ENCODE measurements around the gene C1orf21.

Gene C1orf21

GRCh38 chr1:184627007-184627341 is 240.1 kb downstream of the C1orf21 start:
- no peak for DNase-seq (ENCODE audit: low read depth)
- no peak for TF ChIP-seq CTCF (IDR thresholded peaks at IDR 0.05; ENCODE audit: low read length, missing control alignments)
- no peak overlapping the region for H3K4me3 ChIP-seq (replicated peaks; ENCODE audit: low read depth, low read length)

GRCh38 chr1:184629266-184629665 is 242.4 kb downstream of the C1orf21 start:
- no peak for DNase-seq (ENCODE audit: low read depth)
- H3K4me3 ChIP-seq (replicated peaks; ENCODE audit: low read depth, low read length) = no peak overlapping the region
- TF ChIP-seq CTCF (IDR thresholded peaks at IDR 0.05; ENCODE audit: low read length, missing control alignments) = no peak

GRCh38 chr1:184630679-184631060 is 243.8 kb downstream of the C1orf21 start:
- no peak overlapping the region for H3K4me3 ChIP-seq (replicated peaks; ENCODE audit: low read depth, low read length)
- no peak for TF ChIP-seq CTCF (IDR thresholded peaks at IDR 0.05; ENCODE audit: low read length, missing control alignments)
- peak; percentile 21 for DNase-seq (ENCODE audit: low read depth)

- no peak overlapping the region for H3K4me3 ChIP-seq (replicated peaks; ENCODE audit: low read depth, low read length)
- no peak for DNase-seq (ENCODE audit: low read depth)
- TF ChIP-seq CTCF (IDR thresholded peaks at IDR 0.05; ENCODE audit: low read length, missing control alignments) = no peak
These were observed 245.8 kb downstream of the C1orf21 start for GRCh38 chr1:184632415-184633175.

GRCh38 chr1:184633785-184634184 is 247.0 kb downstream of the C1orf21 start:
- DNase-seq (ENCODE audit: low read depth) = no peak
- no peak for TF ChIP-seq CTCF (IDR thresholded peaks at IDR 0.05; ENCODE audit: low read length, missing control alignments)
- no peak overlapping the region for H3K4me3 ChIP-seq (replicated peaks; ENCODE audit: low read depth, low read length)

- H3K4me3 ChIP-seq (replicated peaks; ENCODE audit: low read depth, low read length) = no peak overlapping the region
- DNase-seq (ENCODE audit: low read depth) = no peak
- TF ChIP-seq CTCF (IDR thresholded peaks at IDR 0.05; ENCODE audit: low read length, missing control alignments) = no peak
These were observed 247.5 kb downstream of the C1orf21 start for GRCh38 chr1:184634296-184634695.

- no peak overlapping the region for H3K4me3 ChIP-seq (replicated peaks; ENCODE audit: low read depth, low read length)
- DNase-seq (ENCODE audit: low read depth) = no peak
- no peak for TF ChIP-seq CTCF (IDR thresholded peaks at IDR 0.05; ENCODE audit: low read length, missing control alignments)
These were observed 248.6 kb downstream of the C1orf21 start for GRCh38 chr1:184635347-184635979.
